ENCODE data around the gene IPP.
"Not testable (repeated sequence)": the region's sequence is repeated elsewhere in the genome, so short reads cannot be mapped to it uniquely, and the experiment has no call there.

Gene IPP

DNA sequence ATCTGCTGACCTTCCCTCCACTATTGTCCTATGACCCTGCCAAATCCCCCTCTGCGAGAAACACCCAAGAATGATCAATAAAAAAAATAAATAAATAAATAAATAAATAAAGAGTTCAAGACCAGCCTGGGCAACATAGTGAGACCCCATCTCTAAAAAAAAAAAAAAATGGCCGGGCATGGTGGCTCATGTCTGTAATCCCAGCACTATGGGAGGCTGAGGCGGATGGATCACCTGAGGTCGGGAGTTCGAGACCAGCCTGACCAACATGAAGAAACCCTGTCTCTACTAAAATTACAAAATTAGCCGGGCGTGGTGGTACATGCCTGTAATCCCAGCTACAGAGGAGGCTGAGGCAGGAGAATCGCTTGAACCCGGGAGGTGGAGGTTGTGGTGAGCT, 24.4 kb downstream of the IPP start:
- H3K9ac ChIP-seq (ENCODE audit: low read depth, low read length, poor library complexity); H3K4ac ChIP-seq (ENCODE audit: low read length); H3K79me1 ChIP-seq (ENCODE audit: low read depth, low read length); H3K4me3 ChIP-seq (ENCODE audit: low read length in 2 of 2); H2BK5ac ChIP-seq (ENCODE audit: low read length); H3K27ac ChIP-seq (replicated peaks; ENCODE audit: low read length); H2BK15ac ChIP-seq (ENCODE audit: low read length); H2BK120ac ChIP-seq (ENCODE audit: low read depth, low read length); H3K27me3 ChIP-seq (ENCODE audit: control insufficient read depth in 3 of 3, insufficient read depth in 3 of 3, low read depth in 1 of 3, low read length in 3 of 3); H3K14ac ChIP-seq (ENCODE audit: low read length); H4K8ac ChIP-seq (ENCODE audit: low read depth, low read length); H3K4me1 ChIP-seq (ENCODE audit: control insufficient read depth in 2 of 2, insufficient read depth in 1 of 2, low read depth in 1 of 2, low read length in 2 of 2); H3K9me3 ChIP-seq (replicated peaks in 1 of 2; ENCODE audit: control insufficient read depth in 2 of 2, insufficient read depth in 1 of 2, low read depth in 1 of 2, low read length in 2 of 2); H3K4me2 ChIP-seq (ENCODE audit: insufficient read depth, low read length, poor library complexity, severe bottlenecking); H2AK5ac ChIP-seq (ENCODE audit: low read depth, low read length); H4K91ac ChIP-seq (ENCODE audit: low read depth, low read length, poor library complexity); H3K18ac ChIP-seq (ENCODE audit: low read length); H3K23ac ChIP-seq (ENCODE audit: low read depth, low read length, poor library complexity); H2BK12ac ChIP-seq (ENCODE audit: low read length); DNase-seq (ENCODE audit: low spot score); H2AFZ ChIP-seq (ENCODE audit: low read length): not testable (repeated sequence)
- peaks cover 0 to 30% of the 10 kb centered on the region in 2 donors for H3K36me3 ChIP-seq (replicated peaks in 1 of 2; ENCODE audit: control insufficient read depth in 2 of 2, insufficient read depth in 2 of 2, low read length in 2 of 2)
- WGBS, 2 donors (ENCODE audit: extremely low coverage in 2 of 2, insufficient read length in 2 of 2, insufficient replicate concordance in 1 of 2), result no CpG with 5 or more reads among the region's 9 CpGs

DNA sequence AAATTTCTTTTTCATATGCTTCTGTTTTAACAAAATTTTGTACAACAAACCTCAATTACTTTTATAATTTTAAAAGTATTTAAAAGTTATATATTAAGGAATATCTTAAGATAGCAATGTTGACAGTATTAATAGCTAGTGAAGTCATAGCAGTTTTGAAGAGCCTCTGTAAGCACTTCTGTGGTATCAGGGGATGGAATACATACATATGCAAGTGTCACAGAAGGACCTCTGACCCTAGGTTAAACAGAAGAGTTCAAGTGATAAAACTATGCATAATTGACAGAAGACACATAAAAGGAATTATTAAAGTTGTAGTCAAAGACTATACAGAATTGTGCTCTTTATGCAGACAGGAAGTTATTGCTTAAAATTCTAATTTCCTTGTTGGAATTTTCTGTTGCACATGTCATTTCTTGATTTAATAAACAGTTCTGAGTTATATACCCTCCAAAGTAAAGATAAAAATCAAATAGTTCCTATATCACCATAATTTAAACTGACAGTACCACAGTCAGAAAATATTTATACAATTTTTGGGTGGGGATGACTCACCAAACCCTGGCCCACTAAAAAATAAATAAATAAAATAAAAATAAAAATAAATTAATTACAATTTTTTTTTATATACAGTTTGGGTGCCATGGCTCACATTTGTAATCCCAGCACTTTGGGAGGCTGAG, 27.1 kb downstream of the IPP start:
- no peak overlapping the region for H3K27ac ChIP-seq (replicated peaks; ENCODE audit: low read length)
- no peak overlapping the region for H2BK12ac ChIP-seq (ENCODE audit: low read length)
- H3K18ac ChIP-seq (ENCODE audit: low read length), result no peak overlapping the region
- no peaks in the 10 kb centered on the region for H3K27me3 ChIP-seq (ENCODE audit: control insufficient read depth in 3 of 3, insufficient read depth in 3 of 3, low read depth in 1 of 3, low read length in 3 of 3)
- H3K4me1 ChIP-seq (ENCODE audit: control insufficient read depth in 2 of 2, insufficient read depth in 1 of 2, low read depth in 1 of 2, low read length in 2 of 2), result no peaks in the 10 kb centered on the region
- H2AFZ ChIP-seq (ENCODE audit: low read length), result no peak overlapping the region
- no peak for DNase-seq (ENCODE audit: low spot score)
- no peak overlapping the region for H3K23ac ChIP-seq (ENCODE audit: low read depth, low read length, poor library complexity)
- H4K8ac ChIP-seq (ENCODE audit: low read depth, low read length), result no peak overlapping the region
- H3K79me1 ChIP-seq (ENCODE audit: low read depth, low read length), result no peaks in the 10 kb centered on the region
- no peak overlapping the region for H3K4ac ChIP-seq (ENCODE audit: low read length)
- H3K9ac ChIP-seq (ENCODE audit: low read depth, low read length, poor library complexity), result no peak overlapping the region
- no peak overlapping the region for H2BK120ac ChIP-seq (ENCODE audit: low read depth, low read length)
- H2AK5ac ChIP-seq (ENCODE audit: low read depth, low read length), result no peak overlapping the region
- H3K14ac ChIP-seq (ENCODE audit: low read length), result no peak overlapping the region
- no peak overlapping the region for H3K4me3 ChIP-seq (ENCODE audit: low read length in 2 of 2)
- no peaks in the 10 kb centered on the region for H3K9me3 ChIP-seq (replicated peaks in 1 of 2; ENCODE audit: control insufficient read depth in 2 of 2, insufficient read depth in 1 of 2, low read depth in 1 of 2, low read length in 2 of 2)
- no peak overlapping the region for H2BK5ac ChIP-seq (ENCODE audit: low read length)
- H2BK15ac ChIP-seq (ENCODE audit: low read length), result no peak overlapping the region
- H3K36me3 ChIP-seq (replicated peaks in 1 of 2; ENCODE audit: control insufficient read depth in 2 of 2, insufficient read depth in 2 of 2, low read length in 2 of 2), result peaks cover 0 to 30% of the 10 kb centered on the region in 2 donors
- H4K91ac ChIP-seq (ENCODE audit: low read depth, low read length, poor library complexity), result no peak overlapping the region
- no peak overlapping the region for H3K4me2 ChIP-seq (ENCODE audit: insufficient read depth, low read length, poor library complexity, severe bottlenecking)

DNA sequence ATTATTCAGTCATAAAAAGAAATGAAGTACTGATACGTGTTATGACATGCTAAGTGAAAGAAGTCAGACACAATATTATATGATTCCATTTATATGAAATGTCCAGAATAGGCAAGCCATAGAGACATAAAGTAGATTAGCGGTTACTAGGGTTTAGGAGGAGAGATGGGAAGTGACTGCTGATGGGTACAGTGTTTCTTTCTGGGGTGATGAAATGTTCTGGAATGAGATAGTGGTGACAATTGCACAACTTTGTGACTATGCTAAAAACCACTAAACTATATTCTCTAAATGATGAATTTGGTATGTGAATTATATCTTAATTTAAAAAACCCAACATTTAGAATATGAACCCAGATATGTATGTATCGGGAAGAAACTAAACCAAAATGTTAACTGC, 27.6 kb downstream of the IPP start:
- no peak overlapping the region for H3K4me2 ChIP-seq (ENCODE audit: insufficient read depth, low read length, poor library complexity, severe bottlenecking)
- no peak overlapping the region for H3K4ac ChIP-seq (ENCODE audit: low read length)
- H2BK15ac ChIP-seq (ENCODE audit: low read length), result no peak overlapping the region
- no CpG with 5 or more reads among the region's 3 CpGs for WGBS, 2 donors (ENCODE audit: extremely low coverage in 2 of 2, insufficient read length in 2 of 2, insufficient replicate concordance in 1 of 2)
- H3K4me1 ChIP-seq (ENCODE audit: control insufficient read depth in 2 of 2, insufficient read depth in 1 of 2, low read depth in 1 of 2, low read length in 2 of 2), result no peaks in the 10 kb centered on the region
- no peak overlapping the region for H2BK5ac ChIP-seq (ENCODE audit: low read length)
- H3K27me3 ChIP-seq (ENCODE audit: control insufficient read depth in 3 of 3, insufficient read depth in 3 of 3, low read depth in 1 of 3, low read length in 3 of 3), result no peaks in the 10 kb centered on the region
- H2BK12ac ChIP-seq (ENCODE audit: low read length), result no peak overlapping the region
- H2AK5ac ChIP-seq (ENCODE audit: low read depth, low read length), result no peak overlapping the region
- no peak overlapping the region for H4K8ac ChIP-seq (ENCODE audit: low read depth, low read length)
- H3K14ac ChIP-seq (ENCODE audit: low read length), result no peak overlapping the region
- H3K4me3 ChIP-seq (ENCODE audit: low read length in 2 of 2), result no peak overlapping the region
- H3K9me3 ChIP-seq (replicated peaks in 1 of 2; ENCODE audit: control insufficient read depth in 2 of 2, insufficient read depth in 1 of 2, low read depth in 1 of 2, low read length in 2 of 2), result no peaks in the 10 kb centered on the region
- no peak overlapping the region for H3K9ac ChIP-seq (ENCODE audit: low read depth, low read length, poor library complexity)
- H3K36me3 ChIP-seq (replicated peaks in 1 of 2; ENCODE audit: control insufficient read depth in 2 of 2, insufficient read depth in 2 of 2, low read length in 2 of 2), result peaks cover 0 to 24% of the 10 kb centered on the region in 2 donors
- no peak overlapping the region for H4K91ac ChIP-seq (ENCODE audit: low read depth, low read length, poor library complexity)
- no peaks in the 10 kb centered on the region for H3K79me1 ChIP-seq (ENCODE audit: low read depth, low read length)
- no peak overlapping the region for H3K23ac ChIP-seq (ENCODE audit: low read depth, low read length, poor library complexity)
- no peak overlapping the region for H3K27ac ChIP-seq (replicated peaks; ENCODE audit: low read length)
- H3K18ac ChIP-seq (ENCODE audit: low read length), result no peak overlapping the region
- DNase-seq (ENCODE audit: low spot score), result no peak
- H2AFZ ChIP-seq (ENCODE audit: low read length), result no peak overlapping the region
- H2BK120ac ChIP-seq (ENCODE audit: low read depth, low read length), result no peak overlapping the region

DNA sequence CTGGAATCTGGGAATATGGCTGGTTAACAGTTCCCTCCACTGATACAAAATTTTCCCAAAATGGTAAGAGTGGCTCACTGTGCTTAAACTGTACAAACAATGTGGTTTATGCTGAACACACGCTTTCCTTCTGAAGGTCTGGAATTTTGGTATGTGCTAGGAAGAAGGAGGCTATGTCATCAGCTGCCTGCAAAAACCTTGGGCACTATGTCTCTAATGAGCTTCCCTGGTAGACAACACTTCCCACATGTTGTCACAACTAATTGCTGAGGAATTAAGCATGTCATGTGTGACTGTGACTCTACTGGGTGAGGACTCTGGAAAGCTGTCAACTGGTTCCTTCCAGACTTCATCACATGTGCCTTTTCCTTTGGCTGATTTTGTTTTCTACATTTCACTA, 29.2 kb downstream of the IPP start:
- Histone ChIP-seq H2AK5ac (ENCODE audit: low read depth, low read length) (no peak overlapping the region), H3K79me1 (ENCODE audit: low read depth, low read length) (no peaks in the 10 kb centered on the region), H2BK5ac (ENCODE audit: low read length) (no peak overlapping the region), H2AFZ (ENCODE audit: low read length) (no peak overlapping the region), H3K4me1 (ENCODE audit: control insufficient read depth in 2 of 2, insufficient read depth in 1 of 2, low read depth in 1 of 2, low read length in 2 of 2) (no peaks in the 10 kb centered on the region), H3K4me2 (ENCODE audit: insufficient read depth, low read length, poor library complexity, severe bottlenecking) (no peak overlapping the region), H3K14ac (ENCODE audit: low read length) (no peak overlapping the region), H3K36me3 (replicated peaks in 1 of 2; ENCODE audit: control insufficient read depth in 2 of 2, insufficient read depth in 2 of 2, low read length in 2 of 2) (peaks cover 0 to 18% of the 10 kb centered on the region in 2 donors), H3K9me3 (replicated peaks in 1 of 2; ENCODE audit: control insufficient read depth in 2 of 2, insufficient read depth in 1 of 2, low read depth in 1 of 2, low read length in 2 of 2) (no peaks in the 10 kb centered on the region), H4K91ac (ENCODE audit: low read depth, low read length, poor library complexity) (no peak overlapping the region), H3K23ac (ENCODE audit: low read depth, low read length, poor library complexity) (no peak overlapping the region), H3K4ac (ENCODE audit: low read length) (no peak overlapping the region), H2BK15ac (ENCODE audit: low read length) (no peak overlapping the region), H2BK12ac (ENCODE audit: low read length) (no peak overlapping the region), H3K18ac (ENCODE audit: low read length) (no peak overlapping the region), H3K27me3 (ENCODE audit: control insufficient read depth in 3 of 3, insufficient read depth in 3 of 3, low read depth in 1 of 3, low read length in 3 of 3) (no peaks in the 10 kb centered on the region), H4K8ac (ENCODE audit: low read depth, low read length) (no peak overlapping the region), H3K9ac (ENCODE audit: low read depth, low read length, poor library complexity) (no peak overlapping the region), H3K4me3 (ENCODE audit: low read length in 2 of 2) (peak overlapping the region in 1 of 2 donors; percentile 34), H3K27ac (replicated peaks; ENCODE audit: low read length) (no peak overlapping the region), H2BK120ac (ENCODE audit: low read depth, low read length) (no peak overlapping the region)
- DNase-seq (ENCODE audit: low spot score), result no peak
- WGBS, 2 donors (ENCODE audit: extremely low coverage in 2 of 2, insufficient read length in 2 of 2, insufficient replicate concordance in 1 of 2), result no CpG with 5 or more reads among the region's 1 CpG
